ENCODE data around the gene TMEM52. TPM values are rescaled to one million over a fixed set of nuclear protein-coding genes. Genes with fewer than 3 reads are reported as not detected.

The TMEM52 gene
- total and polyA plus RNA-seq, 2 donors (not counting 3 experiments of a cell fraction or from before 2014, with no cell fraction given), result 1.6 to 1.7 TPM

DNA sequence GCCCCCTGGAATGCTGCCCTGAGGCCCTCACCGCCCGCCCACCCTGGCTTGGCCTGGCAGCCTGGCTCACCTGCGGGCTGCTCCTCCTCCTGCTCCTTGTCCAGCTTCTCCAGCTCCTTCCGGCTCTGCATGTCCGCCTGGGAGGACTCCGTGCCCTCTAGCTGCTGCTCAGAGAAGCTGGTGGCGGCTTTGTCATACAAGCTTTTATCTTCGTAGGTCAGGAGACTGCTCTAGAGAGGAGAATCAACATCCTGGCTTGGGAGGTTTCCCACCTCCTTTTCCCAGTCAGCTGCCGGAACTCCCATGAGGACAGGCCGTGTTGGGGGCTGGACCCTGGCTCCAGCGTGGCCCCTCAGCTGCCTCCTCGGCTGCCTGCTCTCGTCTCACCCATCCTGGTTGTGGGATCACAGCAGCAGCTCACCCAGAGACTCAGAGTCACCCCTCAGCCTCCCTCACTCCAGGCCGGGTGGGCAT lies 36.6 kb upstream of the TMEM52 start:
- no peak overlapping the region for H2AFZ ChIP-seq (ENCODE audit: low read depth, low read length)
- CTCF ChIA-PET, result interaction anchor here (2.0 kb wide), 1 partner anchor 89 kb away, joined by 9 read pairs; no protein-coding TSS in a partner anchor
- FAIRE-seq (no peak), DNase-seq (ENCODE audit: low read depth, low spot score) (no peak)
- H4K20me1 ChIP-seq (replicated peaks; ENCODE audit: control insufficient read depth, extremely low read depth, insufficient read depth, low read length), result no peaks in the 10 kb centered on the region
- peaks cover 0 to 2% of the 10 kb centered on the region in 2 experiments for H3K27me3 ChIP-seq (ENCODE audit: control insufficient read depth in 2 of 2, insufficient read depth in 2 of 2, low read length in 2 of 2)
- no peaks in the 10 kb centered on the region for H3K9me1 ChIP-seq (replicated peaks; ENCODE audit: control insufficient read depth, extremely low read depth, insufficient read depth, low read length)
- no peak overlapping the region for H3K27ac ChIP-seq (ENCODE audit: insufficient read depth, low read depth, low read length)
- H3K36me3 ChIP-seq (ENCODE audit: control insufficient read depth in 2 of 2, extremely low read depth in 1 of 2, insufficient read depth in 2 of 2, low read length in 2 of 2), result no peaks in the 10 kb centered on the region
- POLR2A ChIA-PET, result no interaction called here
- H3K4me1 ChIP-seq (ENCODE audit: control insufficient read depth, extremely low read depth, insufficient read depth, low read length), result no peaks in the 10 kb centered on the region
- H3K4me3 ChIP-seq (replicated peaks in 1 of 3; ENCODE audit: insufficient read depth in 1 of 3, low read depth in 1 of 3, low read length in 3 of 3), result no peak overlapping the region
- no TSS peak for BruUV-seq (replicated peaks)
- no peaks in the 10 kb centered on the region for H3K79me2 ChIP-seq (ENCODE audit: control insufficient read depth, insufficient read depth, low read length)
- dilution Hi-C loops (cut with MboI; ENCODE audit: extremely low pct_ligation_motif_present, low sequenced_read_pairs), result no loop called here
- H3K9me3 ChIP-seq (replicated peaks; ENCODE audit: control insufficient read depth, insufficient read depth, low read length), result no peaks in the 10 kb centered on the region
- H3K9ac ChIP-seq (replicated peaks; ENCODE audit: extremely low read depth, insufficient read depth, low read length), result no peak overlapping the region
- TF ChIP-seq POLR2AphosphoS5 (IDR thresholded peaks at IDR 0.05; ENCODE audit: insufficient read depth, low read depth, low read length) (no peak), GATA2 (IDR thresholded peaks at IDR 0.05; ENCODE audit: insufficient read depth, insufficient read length, low read depth, low read length) (no peak), JUN (IDR thresholded peaks at IDR 0.05; ENCODE audit: borderline replicate concordance, insufficient read depth, insufficient read length, low read depth) (no peak), MYC (IDR thresholded peaks at IDR 0.05; ENCODE audit: low read depth, low read length) (no peak), FOS (IDR thresholded peaks at IDR 0.05; ENCODE audit: borderline replicate concordance, insufficient read depth, low read length) (no peak), MAX (IDR thresholded peaks at IDR 0.05; ENCODE audit: insufficient read depth, insufficient read length) (no peak), POLR2A (IDR thresholded peaks at IDR 0.05; ENCODE audit: low read depth, low read length) (no peak), CTCF (IDR thresholded peaks at IDR 0.05; ENCODE audit: extremely low read depth in 1 of 2, insufficient read depth in 1 of 2, low read depth in 1 of 2, low read length in 2 of 2) (no peak), EZH2 (IDR thresholded peaks at IDR 0.05; ENCODE audit: borderline replicate concordance, low read depth, low read length, severe bottlenecking) (no peak)
- intact Hi-C loops (cut with micrococcal nuclease), result no loop called here
- H3K4me2 ChIP-seq (ENCODE audit: insufficient read depth, low read length), result no peak overlapping the region
